ENCODE results near the gene LIPG. TPM values are rescaled to one million over a fixed set of nuclear protein-coding genes. Genes with fewer than 3 reads are reported as not detected.

Gene LIPG
- total and polyA plus RNA-seq, 2 of the 13 experiments (the other 11 are each of a cell fraction or from before 2014, with no cell fraction given) = 0.96 to 10.8 TPM

- TF ChIP-seq HMGXB3 (CRISPR knock-in tag; IDR thresholded peaks at IDR 0.05; ENCODE audit: borderline replicate concordance) (no peak), NONO (IDR thresholded peaks at IDR 0.05) (no peak), NONO (CRISPR knock-in tag; conservative IDR thresholded peaks at IDR 0.05) (no peak), GZF1 (CRISPR knock-in tag; IDR thresholded peaks at IDR 0.05) (no peak), HES4 (CRISPR knock-in tag; IDR thresholded peaks at IDR 0.05; ENCODE audit: borderline replicate concordance) (no peak), CBFB (CRISPR knock-in tag; IDR thresholded peaks at IDR 0.05) (no peak)
Measured at GRCh38 chr18:49527631-49528327, 34.1 kb upstream of the LIPG start (continued).

- no peaks in the 10 kb centered on the region for H3K9me3 ChIP-seq (ENCODE audit: low read length)
- POLR2A ChIA-PET = no interaction called here
- intact Hi-C loops (cut with micrococcal nuclease; ENCODE audit: unreplicated experiment) (no loop called here), in situ Hi-C loops (cut with HindIII; ENCODE audit: extremely low pct_ligation_motif_present, low pct_unique_long_range_greater_than_20kb) (no loop called here)
- H3K79me2 ChIP-seq (ENCODE audit: insufficient read depth, low read length) = no peaks in the 10 kb centered on the region
- H3K27me3 ChIP-seq (ENCODE audit: control insufficient read depth in 1 of 2, insufficient read depth in 2 of 2, low read length in 2 of 2) = no peaks in the 10 kb centered on the region; a peak in 1 of 5 replicates
- H3K4me2 ChIP-seq (ENCODE audit: low read depth, low read length) = no peak overlapping the region
- no peak overlapping the region for H3K9ac ChIP-seq (ENCODE audit: insufficient read depth, low read depth, low read length)
- TF ChIP-seq CREB3 (CRISPR knock-in tag; IDR thresholded peaks at IDR 0.05) (no peak), ELK4 (CRISPR knock-in tag; IDR thresholded peaks at IDR 0.05; ENCODE audit: borderline replicate concordance) (no peak), SP140L (CRISPR knock-in tag; IDR thresholded peaks at IDR 0.05; ENCODE audit: borderline replicate concordance) (no peak), ZNF44 (CRISPR knock-in tag; IDR thresholded peaks at IDR 0.05) (no peak), DNMT3B (CRISPR knock-in tag; conservative IDR thresholded peaks at IDR 0.05) (no peak), ZNF280B (CRISPR knock-in tag; IDR thresholded peaks at IDR 0.05; ENCODE audit: borderline replicate concordance) (no peak)
- ATAC-seq (no peak), FAIRE-seq (no peak), DNase-seq (ENCODE audit: low spot score) (no peak)
- no peaks in the 10 kb centered on the region for H3K36me3 ChIP-seq (replicated peaks in 1 of 2; ENCODE audit: control insufficient read depth in 1 of 2, insufficient read depth in 2 of 2, low read length in 2 of 2)
- 19% methylated on average over 3 of the region's 3 CpGs for WGBS (ENCODE audit: low lambda C conversion rate)
- H4K20me1 ChIP-seq (ENCODE audit: insufficient read depth, low read length) = no peaks in the 10 kb centered on the region
- H3K4me1 ChIP-seq (ENCODE audit: insufficient read depth, low read length) = peaks cover 15% of the 10 kb centered on the region
- H2AFZ ChIP-seq (ENCODE audit: low read length) = no peak overlapping the region
- CTCF ChIA-PET (ENCODE audit: low intra/inter-chr PET ratio, low total read pairs) = no interaction called here
- H3K4me3 ChIP-seq (replicated peaks in 1 of 3; ENCODE audit: insufficient read depth in 1 of 3, low read depth in 2 of 3, low read length in 3 of 3) = no peak overlapping the region
- no TSS peak for BruUV-seq (replicated peaks)
- no peak overlapping the region for H3K27ac ChIP-seq (ENCODE audit: extremely low read length, insufficient read depth, low read length)
Measured at GRCh38 chr18:49529596-49529995, 32.3 kb upstream of the LIPG start.
